SK-N-SH (cell line): ENCODE measurements around the gene PRKN. TPM values are rescaled to one million over a fixed set of nuclear protein-coding genes. Genes with fewer than 3 reads are reported as not detected.

ENCODE experiments used
- CTCF ChIA-PET: fragments of 300-600, 350-600 bp; formaldehyde crosslinking; extraction: SDS; loops from one replicate; lab custom pipeline; 2021; lab: Yijun Ruan, JAX
- POLR2A ChIA-PET: fragments of 350-600 bp; sonication (Branson Sonifier 250); formaldehyde crosslinking; extraction: SDS; loops from one replicate; lab custom pipeline; 2020; ENCODE audit warnings: antibody characterized with exemption, inconsistent platforms; lab: Yijun Ruan, JAX
- DNase-seq: peaks from one replicate; pipeline ENCODE4 v3.0.0; 2012
- H2AFZ ChIP-seq: fragments of 200-600 bp; sonication (generic); 2 replicates; pipeline ENCODE4 v1.8.1; 2016; ENCODE audit warnings: antibody characterized with exemption, mild to moderate bottlenecking, low read depth
- H3F3A ChIP-seq: fragments of 200-600 bp; sonication (generic); replicated peaks from 2 replicates; pipeline ENCODE3; 2016; ENCODE audit warnings: antibody characterized with exemption, mild to moderate bottlenecking; ENCODE audit not compliant: insufficient read depth
- H3K27ac ChIP-seq, 2 experiments: fragments of 200-500 bp in 1 of 2; fragments of 200-600 bp in 1 of 2; sonication (Bioruptor generic) in 1 of 2; sonication (generic), shearing (Covaris generic) in 1 of 2; 2 replicates each; pipeline versions ENCODE4 v1.5.1 to v1.6.1; 2014 to 2016; ENCODE audit warnings: low read depth in 2 of 2, inconsistent platforms in 1 of 2, low read length in 1 of 2, mild to moderate bottlenecking in 1 of 2, mixed read lengths in 1 of 2
- H3K27me3 ChIP-seq: fragments of 200-600 bp; sonication (generic), shearing (Covaris generic); 2 replicates; pipeline ENCODE4 v1.6.1; 2016; ENCODE audit warnings: mixed run types; ENCODE audit not compliant: insufficient read depth
- H3K36me3 ChIP-seq, 2 experiments: fragments of 200-500 bp in 1 of 2; fragments of 200-600 bp in 1 of 2; sonication (Bioruptor generic) in 1 of 2; sonication (generic) in 1 of 2; replicated peaks in 1 of 2; 2 replicates each; pipeline versions ENCODE3 to v1.5.1; 2014 to 2016; ENCODE audit warnings: low read length in 1 of 2, mild to moderate bottlenecking in 1 of 2; ENCODE audit not compliant: insufficient read depth in 2 of 2, control insufficient read depth in 1 of 2
- H3K4me1 ChIP-seq, 2 experiments: fragments of 200-500 bp in 1 of 2; fragments of 200-600 bp in 1 of 2; sonication (Bioruptor generic) in 1 of 2; sonication (generic), shearing (Covaris generic) in 1 of 2; 2 replicates each; pipeline versions ENCODE4 v1.5.1 to v1.6.1; 2014 to 2016; ENCODE audit warnings: low read depth in 1 of 2, low read length in 1 of 2, mixed run types in 1 of 2; ENCODE audit not compliant: insufficient read depth in 2 of 2, control insufficient read depth in 1 of 2
- H3K4me2 ChIP-seq: fragments of 200-600 bp; sonication (generic), shearing (Covaris generic); 2 replicates; pipeline ENCODE4 v1.6.1; 2017; ENCODE audit warnings: mixed run types
- H3K4me3 ChIP-seq, 2 experiments: fragments of 200-500 bp in 1 of 2; fragments of 200-600 bp in 1 of 2; sonication (Bioruptor generic) in 1 of 2; sonication (generic), shearing (Covaris generic) in 1 of 2; 2 replicates each; pipeline versions ENCODE4 v1.5.1 to v1.8.1; 2014 to 2016; ENCODE audit warnings: low read depth in 2 of 2, inconsistent platforms in 1 of 2, low read length in 1 of 2, mild to moderate bottlenecking in 1 of 2, mixed read lengths in 1 of 2, moderate library complexity in 1 of 2
- H3K79me2 ChIP-seq: fragments of 200-600 bp; sonication (generic); 2 replicates; pipeline ENCODE4 v1.8.1; 2017; ENCODE audit warnings: mild to moderate bottlenecking; ENCODE audit not compliant: insufficient read depth
- H3K9ac ChIP-seq: fragments of 200-600 bp; sonication (generic); 2 replicates; pipeline ENCODE4 v1.6.1; 2017; ENCODE audit warnings: mixed run types
- H3K9me2 ChIP-seq: fragments of 200-600 bp; sonication (generic); 2 replicates; pipeline ENCODE4 v1.6.1; 2017; ENCODE audit warnings: mixed run types
- H3K9me3 ChIP-seq: fragments of 200-600 bp; sonication (generic); 2 replicates; pipeline ENCODE4 v1.6.1; 2017; ENCODE audit warnings: mixed run types, mild to moderate bottlenecking, moderate library complexity
- H4K20me1 ChIP-seq: fragments of 200-600 bp; sonication (generic); 2 replicates; pipeline ENCODE4 v1.6.1; 2017; ENCODE audit warnings: mild to moderate bottlenecking, mixed run types; ENCODE audit not compliant: insufficient read depth
- CTCF ChIP-seq: fragments of 200-600 bp; sonication (generic); IDR thresholded peaks from 2 replicates; pipeline ENCODE4 v1.6.1; 2017; ENCODE audit warnings: antibody characterized with exemption, mild to moderate bottlenecking, moderate library complexity
- FOXJ3 ChIP-seq: sonication (generic); formaldehyde crosslinking; IDR thresholded peaks from 2 replicates; pipeline ENCODE4 v1.5.1; 2020; ENCODE audit warnings: mild to moderate bottlenecking, missing genetic modification reagents
- GABPA ChIP-seq: IDR thresholded peaks from 2 replicates; pipeline ENCODE4 v1.4.0; 2012; ENCODE audit warnings: low read depth, mild to moderate bottlenecking
- GATA2 ChIP-seq: sonication (generic); formaldehyde crosslinking; IDR thresholded peaks from 2 replicates; pipeline ENCODE4 v1.5.0; 2020; ENCODE audit warnings: mild to moderate bottlenecking, missing genetic modification reagents
- MEF2A ChIP-seq: IDR thresholded peaks from 2 replicates; pipeline ENCODE4 v1.4.0; 2012; ENCODE audit warnings: low read depth, borderline replicate concordance
- MXI1 ChIP-seq: IDR thresholded peaks from 2 replicates; pipeline ENCODE4 v1.6.1; 2012; ENCODE audit warnings: mild to moderate bottlenecking, low read depth, low read length, improper control_type of control experiment
- NFIC ChIP-seq: IDR thresholded peaks from 2 replicates; pipeline ENCODE4 v1.4.0; 2012; ENCODE audit warnings: borderline replicate concordance
- NRF1 ChIP-seq: IDR thresholded peaks from 2 replicates; pipeline ENCODE4 v1.6.1; 2012; ENCODE audit warnings: low read depth, mild to moderate bottlenecking, low read length
- PBX3 ChIP-seq: IDR thresholded peaks from 2 replicates; pipeline ENCODE4; 2012
- RAD21 ChIP-seq: IDR thresholded peaks from 2 replicates; pipeline ENCODE4 v1.6.1; 2012; ENCODE audit warnings: mild to moderate bottlenecking, low read length
- RCOR1 ChIP-seq: fragments of 150-350 bp; IDR thresholded peaks from 2 replicates; pipeline ENCODE4 v1.6.1; 2017; ENCODE audit warnings: antibody characterized with exemption, low read length
- REST ChIP-seq: IDR thresholded peaks from 2 replicates; pipeline ENCODE4 v1.6.1; 2012; ENCODE audit warnings: mild to moderate bottlenecking, low read depth, low read length, moderate library complexity
- RFX5 ChIP-seq: IDR thresholded peaks from 2 replicates; pipeline ENCODE4 v1.6.1; 2012; ENCODE audit warnings: mild to moderate bottlenecking, improper control_type of control experiment, low read length
- SIN3A ChIP-seq: IDR thresholded peaks from 2 replicates; pipeline ENCODE4 v1.6.1; 2012; ENCODE audit warnings: low read depth, mild to moderate bottlenecking, low read length, moderate library complexity, borderline replicate concordance
- SMC3 ChIP-seq: IDR thresholded peaks from 2 replicates; pipeline ENCODE4 v1.6.1; 2012; ENCODE audit warnings: low read depth, low read length, improper control_type of control experiment
- TCF12 ChIP-seq: IDR thresholded peaks from 2 replicates; pipeline ENCODE4 v1.4.0; 2012
- TEAD4 ChIP-seq: IDR thresholded peaks from 2 replicates; pipeline ENCODE4 v1.4.0; 2012; ENCODE audit warnings: mild to moderate bottlenecking, borderline replicate concordance; ENCODE audit not compliant: insufficient read depth
- WGBS: methylation state at CpG from one replicate; pipeline ENCODE4 v1.1.6; 2017; ENCODE audit warnings: low lambda C conversion rate; 5-methylcytosine and 5-hydroxymethylcytosine counted together
- polyA plus RNA-seq, 3 experiments: library from polyadenylated mRNA; depleted of rRNA; stranded (reverse); fragments of >200 nt; gene quantifications; 2 replicates each; pipeline ENCODE4 v1.2.3, GENCODE V29; 2012

Gene PRKN
- polyA plus RNA-seq, 1 of the 3 experiments (the other 2 are of a cell fraction) = 0.76 TPM

GRCh38 chr6:162670345-162670744, 57.2 kb downstream of the PRKN start:
- no peaks in the 10 kb centered on the region for H3K27me3 ChIP-seq
- no peak for DNase-seq
- no peak overlapping the region for H3K9ac ChIP-seq
- POLR2A ChIA-PET = no interaction called here
- H2AFZ ChIP-seq = no peak overlapping the region
- no peaks in the 10 kb centered on the region for H3K36me3 ChIP-seq
- H3K4me2 ChIP-seq = no peak overlapping the region
- H4K20me1 ChIP-seq = no peaks in the 10 kb centered on the region
- no peaks in the 10 kb centered on the region for H3K9me2 ChIP-seq
- H3K4me1 ChIP-seq = peaks cover 0 to 2% of the 10 kb centered on the region in 2 experiments; a peak in 1 of 4 replicates
- H3K4me3 ChIP-seq = no peak overlapping the region
- no peaks in the 10 kb centered on the region for H3F3A ChIP-seq
- H3K79me2 ChIP-seq = no peaks in the 10 kb centered on the region
- 87% methylated on average over 3 of the region's 3 CpGs for WGBS
- H3K27ac ChIP-seq = no peak overlapping the region
- CTCF ChIA-PET = interaction anchor here (0.6 to 0.9 kb wide), 2 partner anchors 114 to 186 kb away, joined by 3 read pairs; no protein-coding TSS in a partner anchor
- TF ChIP-seq RFX5 = no peak
- no peak for TF ChIP-seq FOXJ3
- no peak for TF ChIP-seq GABPA
- no peak for TF ChIP-seq MXI1
- no peak for TF ChIP-seq RCOR1
- no peak for TF ChIP-seq PBX3
- no peak for TF ChIP-seq CTCF
- TF ChIP-seq NFIC = no peak
- no peak for TF ChIP-seq SIN3A
- no peak for TF ChIP-seq RAD21
- no peak for TF ChIP-seq TEAD4
- no peak for TF ChIP-seq GATA2 (CRISPR knock-in tag)
- TF ChIP-seq NRF1 = no peak
- no peak for TF ChIP-seq SMC3
- TF ChIP-seq MEF2A = no peak
- no peak for TF ChIP-seq TCF12
- TF ChIP-seq REST = no peak
- TF ChIP-seq, all 33 proteins: peak for 0
- no peaks in the 10 kb centered on the region for H3K9me3 ChIP-seq
